K562 (cell line): ENCODE data around the gene REG3G. TPM values are rescaled to one million over a fixed set of nuclear protein-coding genes. Genes with fewer than 3 reads are reported as not detected.
A peak's percentile ranks its signal among the peaks of the same experiment; 100 is the strongest.

Experiments
- ATAC-seq: fragments of 200-7000 bp; cut with Tn5 transposase; 3 replicates; pipeline ENCODE4 v1.9.1; 2020; ENCODE audit warnings: moderate library complexity
- BruUV-seq: library from RNA; stranded (reverse); fragments of 400-500 nt; replicated peaks from 2 replicates; lab custom pipeline; 2021; lab: Mats Ljungman, UMichigan
- CTCF ChIA-PET: fragments of 300-600 bp; formaldehyde crosslinking; extraction: SDS; loops from one replicate; lab custom pipeline; 2021; ENCODE audit warnings: low intra/inter-chr PET ratio; lab: Yijun Ruan, JAX
- POLR2A ChIA-PET: fragments of 300-600, 350-650 bp; sonication (Branson Sonifier 250); formaldehyde crosslinking; extraction: SDS; loops from one replicate; lab custom pipeline; 2021; ENCODE audit warnings: antibody characterized with exemption, inconsistent platforms; lab: Yijun Ruan, JAX
- DNase-seq, 4 experiments: peaks; one replicate each; pipeline versions ENCODE4 v3.0.0 to v3.0.0-alpha.2; 2011 to 2018; ENCODE audit warnings: low spot score in 3 of 4, mixed read lengths in 3 of 4; ENCODE audit errors: extremely low read depth in 1 of 4
- FAIRE-seq: peaks from 2 replicates; lab custom pipeline; 2011; peaks lifted over from hg19 to GRCh38; lab: Jason Lieb, UNC
- H2AFZ ChIP-seq: 2 replicates; pipeline ENCODE4 v1.6.0; 2011; ENCODE audit warnings: low read depth, low read length, control low read depth, inconsistent platforms
- H3K27ac ChIP-seq: fragments of 200-600 bp; 3 replicates; pipeline ENCODE4 v1.8.0; 2011; ENCODE audit warnings: low read depth, mild to moderate bottlenecking, control low read depth, inconsistent platforms, low read length, moderate library complexity, mixed read lengths; ENCODE audit errors: extremely low read depth
- H3K27me3 ChIP-seq, 2 experiments: fragments of 300-600 bp in 1 of 2; 2 replicates in 1 of 2; 3 replicates in 1 of 2; pipeline versions ENCODE4 v1.6.0 to v1.8.0; 2011; ENCODE audit warnings: inconsistent platforms in 2 of 2, low read length in 2 of 2, mild to moderate bottlenecking in 1 of 2, mixed read lengths in 1 of 2, moderate library complexity in 1 of 2; ENCODE audit not compliant: control insufficient read depth in 2 of 2, insufficient read depth in 2 of 2
- H3K36me3 ChIP-seq: fragments of 300-600 bp; 3 replicates; pipeline ENCODE4 v1.8.0; 2011; ENCODE audit warnings: mild to moderate bottlenecking, low read length, inconsistent platforms; ENCODE audit not compliant: control insufficient read depth, insufficient read depth
- H3K4me1 ChIP-seq, 2 experiments: fragments of 200-600 bp in 1 of 2; replicated peaks in 1 of 2; 2 replicates in 1 of 2; 3 replicates in 1 of 2; pipeline versions ENCODE4 v1.5.1 to v1.8.0; 2011; ENCODE audit warnings: inconsistent platforms in 2 of 2, low read length in 2 of 2, mild to moderate bottlenecking in 1 of 2, mixed read lengths in 1 of 2, moderate library complexity in 1 of 2; ENCODE audit not compliant: control insufficient read depth in 2 of 2, insufficient read depth in 2 of 2
- H3K4me2 ChIP-seq: 2 replicates; pipeline ENCODE4 v1.6.1; 2011; ENCODE audit warnings: low read length, control low read depth, inconsistent platforms, mixed read lengths; ENCODE audit not compliant: insufficient read depth
- H3K4me3 ChIP-seq: fragments of 200-600 bp; sonication (generic), shearing (Covaris generic); 2 replicates; pipeline ENCODE4 v1.5.1; 2016; ENCODE audit warnings: control low read depth, inconsistent platforms
- H3K79me2 ChIP-seq: fragments of 200-600 bp; 3 replicates; pipeline ENCODE4 v1.8.0; 2011; ENCODE audit warnings: low read length, inconsistent platforms; ENCODE audit not compliant: control insufficient read depth, insufficient read depth
- H3K9ac ChIP-seq, 2 experiments: 2 replicates each; pipeline versions ENCODE4 v1.6.0 to v1.6.1; 2011; ENCODE audit warnings: low read depth in 2 of 2, low read length in 2 of 2, control low read depth in 1 of 2, inconsistent platforms in 1 of 2, mild to moderate bottlenecking in 1 of 2, mixed read lengths in 1 of 2; ENCODE audit not compliant: insufficient read depth in 1 of 2
- H3K9me1 ChIP-seq: one replicate; pipeline ENCODE4 v1.6.0; 2011; ENCODE audit warnings: inconsistent platforms, mild to moderate bottlenecking, low read length, moderate library complexity; ENCODE audit not compliant: control insufficient read depth, insufficient read depth
- H3K9me3 ChIP-seq: replicated peaks from 2 replicates; pipeline ENCODE4 v1.5.1; 2011; ENCODE audit warnings: low read depth, low read length, inconsistent platforms; ENCODE audit not compliant: control insufficient read depth, insufficient read depth
- H4K20me1 ChIP-seq: replicated peaks from 2 replicates; pipeline ENCODE4 v1.6.1; 2011; ENCODE audit warnings: low read length, inconsistent platforms, mixed read lengths; ENCODE audit not compliant: control insufficient read depth, insufficient read depth
- ARNT ChIP-seq, 2 experiments: fragments of 450-650 bp; IDR thresholded peaks; 2 replicates each; pipeline ENCODE4 v1.6.1; 2016; ENCODE audit warnings: mild to moderate bottlenecking in 1 of 2
- DPF2 ChIP-seq: fragments of 450-650 bp; IDR thresholded peaks from 2 replicates; pipeline ENCODE4 v1.6.1; 2016
- FOS ChIP-seq: IDR thresholded peaks from 3 replicates; pipeline ENCODE4 v1.6.1; 2011; ENCODE audit not compliant: insufficient read length; ENCODE audit errors: extremely low read depth
- HSF4 ChIP-seq: fragments of 250-450 bp; sonication (Bioruptor Pico); IDR thresholded peaks from 2 replicates; pipeline ENCODE4 v2.1.2; 2022; ENCODE audit warnings: mild to moderate bottlenecking, moderate library complexity, borderline replicate concordance
- NR2C2 ChIP-seq, 2 experiments: fragments of 200-800 bp in 1 of 2; sonication (Bioruptor generic) in 1 of 2; sonication (generic) in 1 of 2; formaldehyde crosslinking in 1 of 2; IDR thresholded peaks; 2 replicates each; pipeline versions ENCODE4 v1.6.1 to v1.8.0; 2016 to 2022; ENCODE audit warnings: mild to moderate bottlenecking in 1 of 2, missing compliant biosample characterization in 1 of 2, missing genetic modification characterization in 1 of 2, missing genetic modification reagents in 1 of 2
- NR3C1 ChIP-seq: sonication (generic); formaldehyde crosslinking; IDR thresholded peaks from 2 replicates; pipeline ENCODE4 v1.8.1; 2022; ENCODE audit warnings: missing genetic modification reagents
- PHF20 ChIP-seq: fragments of 450-650 bp; IDR thresholded peaks from 2 replicates; pipeline ENCODE4 v1.6.1; 2018; ENCODE audit not compliant: partially characterized antibody
- SNIP1 ChIP-seq: fragments of 450-650 bp; IDR thresholded peaks from 2 replicates; pipeline ENCODE4 v1.7.1; 2017; ENCODE audit warnings: low read depth, mild to moderate bottlenecking
- SPI1 ChIP-seq: IDR thresholded peaks from 2 replicates; pipeline ENCODE4 v1.6.1; 2011; ENCODE audit warnings: low read depth, low read length, control low read depth, borderline replicate concordance
- WGBS: fragments of 100-300 bp; shearing (Covaris generic); methylation state at CpG from one replicate; pipeline ENCODE4 v1.1.6; 2016; ENCODE audit warnings: low coverage, mixed read lengths; ENCODE audit not compliant: insufficient coverage; ENCODE audit errors: missing lambda C conversion rate; 5-methylcytosine and 5-hydroxymethylcytosine counted together
- in situ Hi-C: fragments of 300-500 bp; cut with MboI; formaldehyde crosslinking; loops from 4 replicates; pipeline ENCODE4 v1.15.0; 2018; ENCODE audit warnings: inconsistent platforms, mixed read lengths
- intact Hi-C: fragments of 100-400 bp; cut with micrococcal nuclease; formaldehyde crosslinking; loops from 2 replicates; pipeline ENCODE4 v1.14.2; 2022
- polyA plus RNA-seq, 8 experiments: library from polyadenylated mRNA; depleted of rRNA in 4 of 8; stranded (reverse) in 5 of 8; unstranded in 3 of 8; fragments of >200 nt; fragmentation: Nextera tagmentation in 2 of 8; fragmentation: Illumina TruSeq in 1 of 8; extraction: Ambion mirVana in 2 of 8; extraction: Trizol in 1 of 8; gene quantifications; 2 replicates each; pipeline versions ENCODE4 v1.2.1 to v1.2.3, GENCODE V29; 2011 to 2014; ENCODE audit warnings: inconsistent platforms in 1 of 8, missing spikeins in 1 of 8
- total RNA-seq, 7 experiments: library from RNA; depleted of rRNA in 6 of 7; stranded (reverse); fragments of >200 nt in 6 of 7; fragmentation: Illumina TruSeq in 2 of 7; extraction: Trizol in 2 of 7; gene quantifications; 2 replicates each; pipeline versions ENCODE4 v1.2.1 to v1.2.3, GENCODE V29; 2011 to 2021; ENCODE audit warnings: low replicate concordance in 1 of 7
- TF ChIP-seq, protein P1 (sequence below): fragments of 450-650 bp; formaldehyde crosslinking; IDR thresholded peaks from 2 replicates; pipeline ENCODE4 v1.4.0; 2020; ENCODE audit warnings: mild to moderate bottlenecking, mixed read lengths

Gene REG3G
- total and polyA plus RNA-seq, 9 of the 15 experiments (the other 6 are each of a cell fraction or from before 2014, with no cell fraction given): not detected

DNA sequence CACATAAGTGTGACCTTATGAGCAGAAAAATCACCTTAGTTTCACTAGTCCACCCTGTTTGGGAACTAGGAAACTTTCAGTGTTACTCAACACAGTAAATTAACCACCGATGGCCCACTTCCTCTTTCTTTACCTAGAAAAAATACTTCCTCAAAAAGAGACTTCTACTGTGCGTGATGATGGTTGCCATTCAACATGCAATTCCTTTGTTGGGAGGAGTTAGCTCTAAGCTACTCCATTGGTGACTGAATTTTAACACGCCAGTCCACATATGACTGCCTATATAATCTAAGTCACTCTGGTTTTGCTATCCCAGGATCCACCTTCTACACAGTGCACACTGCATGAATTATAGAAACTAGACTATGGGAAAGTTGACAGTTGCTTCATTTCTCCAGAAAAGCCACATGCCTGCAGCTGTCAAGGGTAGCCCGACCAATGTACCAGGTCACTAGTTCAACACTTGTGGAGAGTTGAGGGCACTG, 47.8 kb upstream of the REG3G start:
- no peak overlapping the region for H3K4me3 ChIP-seq
- no peak for DNase-seq
- H4K20me1 ChIP-seq: no peaks in the 10 kb centered on the region
- no peaks in the 10 kb centered on the region for H3K9me3 ChIP-seq
- WGBS: 0% methylated on average over 4 of the region's 4 CpGs
- intact Hi-C loops (loop anchor here (10.0 kb wide), 1 partner anchor 303 kb away; no protein-coding TSS in a partner anchor), in situ Hi-C loops (no loop called here)
- H3K36me3 ChIP-seq: no peaks in the 10 kb centered on the region
- no peaks in the 10 kb centered on the region for H3K9me1 ChIP-seq
- no peak for ATAC-seq
- no peak overlapping the region for H3K27ac ChIP-seq
- no TSS peak for BruUV-seq
- no peaks in the 10 kb centered on the region for H3K79me2 ChIP-seq
- no peak for FAIRE-seq
- POLR2A ChIA-PET: no interaction called here
- H3K27me3 ChIP-seq: no peaks in the 10 kb centered on the region
- CTCF ChIA-PET: no interaction called here
- no peaks in the 10 kb centered on the region for H3K4me1 ChIP-seq
- no peak overlapping the region for H3K9ac ChIP-seq
- peak; percentile 90 for TF ChIP-seq SPI1
- TF ChIP-seq NR3C1 (CRISPR knock-in tag): no peak
- TF ChIP-seq, all 486 proteins: peak for 1
- Histone ChIP-seq H3K4me2 (no peak overlapping the region), H2AFZ (no peak overlapping the region)

DNA sequence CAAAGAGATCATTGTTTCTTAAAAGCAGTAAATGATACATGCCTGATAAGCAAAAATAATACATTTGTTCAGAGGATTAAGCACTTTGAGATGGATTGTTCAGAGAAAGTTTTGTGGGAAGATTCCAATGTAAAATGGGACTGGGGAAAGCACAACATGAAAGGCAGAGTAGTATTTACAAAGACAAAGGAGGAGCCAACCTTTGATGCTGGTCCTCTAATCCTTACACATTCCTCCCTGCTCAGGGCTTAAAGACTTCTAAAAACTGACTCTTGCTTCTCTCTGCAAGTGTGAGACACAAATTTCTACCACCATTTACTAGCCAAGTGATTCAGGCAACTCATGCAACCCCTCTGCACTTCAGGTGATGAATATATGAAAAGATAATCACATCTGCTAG, 47.2 kb upstream of the REG3G start:
- ATAC-seq: no peak
- in situ Hi-C loops: no loop called here
- DNase-seq: no peak
- intact Hi-C loops: loop anchor here (10.0 kb wide), 1 partner anchor 304 kb away; no protein-coding TSS in a partner anchor
- Histone ChIP-seq H3K4me2 (no peak overlapping the region), H3K27ac (no peak overlapping the region), H3K36me3 (no peaks in the 10 kb centered on the region), H3K9me3 (no peaks in the 10 kb centered on the region), H3K79me2 (no peaks in the 10 kb centered on the region), H3K27me3 (no peaks in the 10 kb centered on the region), H2AFZ (no peak overlapping the region), H4K20me1 (no peaks in the 10 kb centered on the region), H3K4me3 (no peak overlapping the region), H3K9ac (no peak overlapping the region), H3K9me1 (no peaks in the 10 kb centered on the region), H3K4me1 (no peaks in the 10 kb centered on the region)
- no TSS peak for BruUV-seq
- ChIA-PET POLR2A (no interaction called here), CTCF (no interaction called here)
- no peak for FAIRE-seq
- TF ChIP-seq HSF4 (CRISPR knock-in tag): no peak
- TF ChIP-seq ARNT (IDR thresholded peaks at IDR 0.05): no peak
- no peak for TF ChIP-seq FOS
- no peak for TF ChIP-seq NR2C2 (CRISPR knock-in tag; IDR thresholded peaks at IDR 0.05)
- TF ChIP-seq NR2C2 (tag; IDR thresholded peaks at IDR 0.05): no peak
- TF ChIP-seq SNIP1: no peak
- TF ChIP-seq PHF20: no peak
- TF ChIP-seq DPF2: no peak
- TF ChIP-seq, protein P1, sequence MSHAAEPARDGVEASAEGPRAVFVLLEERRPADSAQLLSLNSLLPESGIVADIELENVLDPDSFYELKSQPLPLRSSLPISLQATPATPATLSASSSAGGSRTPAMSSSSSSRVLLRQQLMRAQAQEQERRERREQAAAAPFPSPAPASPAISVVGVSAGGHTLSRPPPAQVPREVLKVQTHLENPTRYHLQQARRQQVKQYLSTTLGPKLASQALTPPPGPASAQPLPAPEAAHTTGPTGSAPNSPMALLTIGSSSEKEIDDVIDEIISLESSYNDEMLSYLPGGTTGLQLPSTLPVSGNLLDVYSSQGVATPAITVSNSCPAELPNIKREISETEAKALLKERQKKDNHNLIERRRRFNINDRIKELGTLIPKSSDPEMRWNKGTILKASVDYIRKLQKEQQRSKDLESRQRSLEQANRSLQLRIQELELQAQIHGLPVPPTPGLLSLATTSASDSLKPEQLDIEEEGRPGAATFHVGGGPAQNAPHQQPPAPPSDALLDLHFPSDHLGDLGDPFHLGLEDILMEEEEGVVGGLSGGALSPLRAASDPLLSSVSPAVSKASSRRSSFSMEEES (CRISPR knock-in tag): no peak
